Measurements from ENCODE around the gene EMILIN1. TPM values are rescaled to one million over a fixed set of nuclear protein-coding genes. Genes with fewer than 3 reads are reported as not detected.

The EMILIN1 gene
- total RNA-seq, 1 experiment from 2014 or later = 0.19 TPM

- DNase-seq = peak; percentile 95
- BruUV-seq (replicated peaks) = no TSS peak
- H3K4me1 Mint-ChIP-seq (ENCODE audit: low read depth, unreplicated experiment) = peaks cover 20% of the 10 kb centered on the region
- TF ChIP-seq CTCF (IDR thresholded peaks at IDR 0.05; ENCODE audit: unreplicated experiment) = no peak
- intact Hi-C loops (cut with micrococcal nuclease; ENCODE audit: unreplicated experiment) = loop anchor here (2.0 kb wide), 1 partner anchor 18 kb away; the partner anchor contains the start of gene TMEM214
- peaks cover 17% of the 10 kb centered on the region for H3K27me3 Mint-ChIP-seq (ENCODE audit: unreplicated experiment)
- no peaks in the 10 kb centered on the region for H3K9me3 Mint-ChIP-seq (ENCODE audit: low read depth, unreplicated experiment)
- peaks cover 61% of the 10 kb centered on the region for H3K36me3 Mint-ChIP-seq (ENCODE audit: insufficient read depth, unreplicated experiment)
- peak within 1 kb of the TSS; percentile 91 for H3K4me3 Mint-ChIP-seq (ENCODE audit: low read depth, unreplicated experiment)
- CTCF ChIA-PET = interaction anchor here (0.7 to 2.1 kb wide), 10 partner anchors 12 to 229 kb away, joined by 3 to 11 read pairs (median 6); partner anchors contain the start of genes OST4 and TMEM214
- peak within 1 kb of the TSS; percentile 99 for H3K27ac Mint-ChIP-seq (ENCODE audit: unreplicated experiment)
Measured at GRCh38 chr2:27050996-27051901, 27.2 kb upstream of the EMILIN1 start, which contains the start of gene AGBL5. TSS of gene AGBL5 (plus strand) at chr2:27051668. CDS start at chr2:27052959, 1,291 bp downstream.

- intact Hi-C loops (cut with micrococcal nuclease; ENCODE audit: unreplicated experiment) = loop anchor here (2.0 kb wide), 1 partner anchor 19 kb away; the partner anchor contains the start of gene TMEM214
- DNase-seq = peak; percentile 8
- Mint-ChIP-seq H3K27ac (ENCODE audit: unreplicated experiment) (peak overlapping the region; percentile 99), H3K4me1 (ENCODE audit: low read depth, unreplicated experiment) (peaks cover 20% of the 10 kb centered on the region), H3K36me3 (ENCODE audit: insufficient read depth, unreplicated experiment) (peaks cover 67% of the 10 kb centered on the region), H3K9me3 (ENCODE audit: low read depth, unreplicated experiment) (no peaks in the 10 kb centered on the region), H3K4me3 (ENCODE audit: low read depth, unreplicated experiment) (peak overlapping the region; percentile 91), H3K27me3 (ENCODE audit: unreplicated experiment) (peaks cover 17% of the 10 kb centered on the region)
- CTCF ChIA-PET = interaction anchor here (0.6 to 2.1 kb wide), 5 partner anchors 19 to 93 kb away, joined by 3 to 11 read pairs (median 7); partner anchors contain the start of gene OST4
- no peak for TF ChIP-seq CTCF (IDR thresholded peaks at IDR 0.05; ENCODE audit: unreplicated experiment)
- BruUV-seq (replicated peaks) = no TSS peak
Measured at GRCh38 chr2:27051902-27052645, 26.3 kb upstream of the EMILIN1 start.

DNA sequence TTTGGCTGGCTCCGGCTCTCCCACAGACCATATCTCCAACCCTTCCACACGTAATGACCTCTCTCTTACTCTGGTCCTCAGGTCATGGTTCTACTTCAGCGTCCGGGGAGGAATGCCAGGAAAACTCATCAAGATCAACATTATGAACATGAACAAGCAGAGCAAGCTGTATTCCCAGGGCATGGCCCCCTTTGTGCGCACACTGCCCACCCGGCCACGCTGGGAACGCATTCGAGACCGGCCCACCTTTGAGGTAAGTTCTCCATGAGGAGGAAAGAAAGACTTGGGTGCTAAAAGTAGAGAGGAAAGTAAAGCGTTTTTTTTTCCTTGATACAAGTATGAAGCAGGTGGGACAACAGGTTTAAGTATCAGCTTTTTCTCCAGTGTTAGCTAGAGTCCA is 25.1 kb upstream of the EMILIN1 start:
- H3K9me3 Mint-ChIP-seq (ENCODE audit: low read depth, unreplicated experiment) = no peaks in the 10 kb centered on the region
- CTCF ChIA-PET = no interaction called here
- no TSS peak for BruUV-seq (replicated peaks)
- H3K4me1 Mint-ChIP-seq (ENCODE audit: low read depth, unreplicated experiment) = peaks cover 20% of the 10 kb centered on the region
- no peak overlapping the region for H3K27ac Mint-ChIP-seq (ENCODE audit: unreplicated experiment)
- H3K4me3 Mint-ChIP-seq (ENCODE audit: low read depth, unreplicated experiment) = no peak overlapping the region
- no peak for DNase-seq
- intact Hi-C loops (cut with micrococcal nuclease; ENCODE audit: unreplicated experiment) = no loop called here
- peaks cover 71% of the 10 kb centered on the region for H3K36me3 Mint-ChIP-seq (ENCODE audit: insufficient read depth, unreplicated experiment)
- TF ChIP-seq CTCF (IDR thresholded peaks at IDR 0.05; ENCODE audit: unreplicated experiment) = no peak
- peaks cover 17% of the 10 kb centered on the region for H3K27me3 Mint-ChIP-seq (ENCODE audit: unreplicated experiment)

DNA sequence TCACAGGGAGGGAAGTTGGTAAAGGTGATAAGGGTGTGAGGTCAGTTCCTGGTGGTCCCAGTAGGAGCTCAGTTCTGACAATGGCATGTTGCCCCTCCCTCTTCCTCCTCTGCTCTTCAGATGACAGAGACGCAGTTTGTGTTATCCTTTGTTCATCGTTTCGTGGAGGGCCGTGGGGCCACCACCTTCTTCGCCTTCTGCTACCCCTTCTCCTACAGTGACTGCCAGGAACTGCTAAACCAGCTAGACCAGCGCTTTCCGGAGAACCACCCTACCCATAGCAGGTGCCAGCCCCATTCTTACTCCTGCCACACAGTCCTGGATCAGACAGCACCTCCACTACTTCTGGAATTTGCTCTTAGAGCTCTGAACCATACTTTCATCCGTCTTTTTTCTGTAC is 24.6 kb upstream of the EMILIN1 start:
- Mint-ChIP-seq H3K27me3 (ENCODE audit: unreplicated experiment) (peaks cover 17% of the 10 kb centered on the region), H3K4me1 (ENCODE audit: low read depth, unreplicated experiment) (peaks cover 20% of the 10 kb centered on the region), H3K27ac (ENCODE audit: unreplicated experiment) (no peak overlapping the region), H3K4me3 (ENCODE audit: low read depth, unreplicated experiment) (no peak overlapping the region), H3K9me3 (ENCODE audit: low read depth, unreplicated experiment) (no peaks in the 10 kb centered on the region), H3K36me3 (ENCODE audit: insufficient read depth, unreplicated experiment) (peaks cover 75% of the 10 kb centered on the region)
- DNase-seq = no peak
- CTCF ChIA-PET = no interaction called here
- TF ChIP-seq CTCF (IDR thresholded peaks at IDR 0.05; ENCODE audit: unreplicated experiment) = no peak
- intact Hi-C loops (cut with micrococcal nuclease; ENCODE audit: unreplicated experiment) = no loop called here
- no TSS peak for BruUV-seq (replicated peaks)
